ENCODE results near the gene SSBP3. TPM values are rescaled to one million over a fixed set of nuclear protein-coding genes. Genes with fewer than 3 reads are reported as not detected.

Gene SSBP3
- total RNA-seq, 2 experiments from 2014 or later = 16.5 to 44.9 TPM

GRCh38 chr1:54290506-54291184, 115.5 kb downstream of the SSBP3 start:
- BruUV-seq (replicated peaks) = no TSS peak

DNA sequence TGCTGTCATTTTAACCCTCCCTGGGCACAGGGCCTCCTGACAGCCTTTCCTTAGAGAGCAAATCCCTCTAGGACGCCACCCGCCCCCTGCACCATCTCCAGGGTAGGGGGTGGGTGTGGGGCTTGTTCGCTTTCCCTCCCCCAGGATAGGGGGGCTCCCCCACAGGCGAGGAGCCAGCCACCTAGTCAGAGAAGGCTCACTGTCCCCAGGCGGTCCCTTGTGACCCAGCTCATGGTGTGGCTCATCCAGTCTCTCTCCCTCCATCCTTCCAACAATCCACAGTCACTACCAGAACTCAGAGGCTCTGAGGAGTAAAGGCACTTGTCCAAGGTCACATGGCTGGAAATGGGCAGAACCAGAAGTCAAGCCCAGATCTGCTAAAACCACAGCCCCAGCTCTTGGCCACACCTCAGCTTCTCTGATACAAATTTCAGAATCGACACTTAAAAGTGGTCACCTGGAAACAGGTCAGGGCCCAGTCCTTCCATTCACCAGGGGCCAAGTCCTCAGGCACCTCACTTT, 116.4 kb downstream of the SSBP3 start:
- no peaks in the 10 kb centered on the region for H3K79me2 ChIP-seq (ENCODE audit: insufficient read depth, low read depth, low read length)
- H3K4me1 ChIP-seq (ENCODE audit: insufficient read depth, low read length, poor library complexity, severe bottlenecking) = peaks cover 4% of the 10 kb centered on the region
- CTCF ChIA-PET (ENCODE audit: unreplicated experiment) = no interaction called here
- no peak overlapping the region for H3K4me3 ChIP-seq (ENCODE audit: low read depth, low read length, poor library complexity, severe bottlenecking)
- H2AFZ ChIP-seq (ENCODE audit: low read length) = no peak overlapping the region
- no peaks in the 10 kb centered on the region for H3K9me3 ChIP-seq (ENCODE audit: low read length)
- no peaks in the 10 kb centered on the region for H3K9me2 ChIP-seq (ENCODE audit: insufficient read depth, low read length)
- no peaks in the 10 kb centered on the region for H3K36me3 ChIP-seq (ENCODE audit: insufficient read depth, low read length)
- no peak for DNase-seq (ENCODE audit: low spot score)
- TF ChIP-seq CTCF (conservative IDR thresholded peaks at IDR 0.05; ENCODE audit: low read length) (no peak), EZH2phosphoT487 (IDR thresholded peaks at IDR 0.05; ENCODE audit: borderline replicate concordance, low read depth, low read length) (no peak)
- no peak overlapping the region for H3K4me2 ChIP-seq (ENCODE audit: low read length)
- H3K27ac ChIP-seq (ENCODE audit: low read depth, low read length, poor library complexity, severe bottlenecking) = no peak overlapping the region
- no TSS peak for BruUV-seq (replicated peaks)
- no peaks in the 10 kb centered on the region; the same call in 1 of the 2 replicates for H4K20me1 ChIP-seq (ENCODE audit: insufficient read depth, low read length)
- POLR2A ChIA-PET = no interaction called here
- intact Hi-C loops (cut with micrococcal nuclease; ENCODE audit: unreplicated experiment) = no loop called here

More at GRCh38 chr1:54290506-54291184, 115.5 kb downstream of the SSBP3 start:
- Histone ChIP-seq H3K4me1 (ENCODE audit: insufficient read depth, low read length, poor library complexity, severe bottlenecking) (peaks cover 4% of the 10 kb centered on the region), H3K36me3 (ENCODE audit: insufficient read depth, low read length) (no peaks in the 10 kb centered on the region), H3K4me3 (ENCODE audit: low read depth, low read length, poor library complexity, severe bottlenecking) (no peak overlapping the region), H3K4me2 (ENCODE audit: low read length) (no peak overlapping the region), H4K20me1 (ENCODE audit: insufficient read depth, low read length) (no peaks in the 10 kb centered on the region; the same call in 1 of the 2 replicates), H3K9me2 (ENCODE audit: insufficient read depth, low read length) (no peaks in the 10 kb centered on the region), H3K27ac (ENCODE audit: low read depth, low read length, poor library complexity, severe bottlenecking) (no peak overlapping the region), H2AFZ (ENCODE audit: low read length) (no peak overlapping the region), H3K9me3 (ENCODE audit: low read length) (no peaks in the 10 kb centered on the region), H3K79me2 (ENCODE audit: insufficient read depth, low read depth, low read length) (no peaks in the 10 kb centered on the region)
- CTCF ChIA-PET (ENCODE audit: unreplicated experiment) = interaction anchor here (0.6 kb wide), 1 partner anchor 194 kb away, joined by 3 read pairs; no protein-coding TSS in a partner anchor
- TF ChIP-seq CTCF (conservative IDR thresholded peaks at IDR 0.05; ENCODE audit: low read length) = no peak
- no peak for DNase-seq (ENCODE audit: low spot score)
- intact Hi-C loops (cut with micrococcal nuclease; ENCODE audit: unreplicated experiment) = no loop called here
- POLR2A ChIA-PET = interaction anchor here (0.6 kb wide), 1 partner anchor 96 kb away, joined by 3 read pairs; no protein-coding TSS in a partner anchor

GRCh38 chr1:54287801-54288211, 118.4 kb downstream of the SSBP3 start:
- no peak overlapping the region for H3K4me3 ChIP-seq (ENCODE audit: low read depth, low read length, poor library complexity, severe bottlenecking)
- H3K9me3 ChIP-seq (ENCODE audit: low read length) = no peaks in the 10 kb centered on the region
- CTCF ChIA-PET (ENCODE audit: unreplicated experiment) = no interaction called here
- POLR2A ChIA-PET = interaction anchor here (0.8 to 1.0 kb wide), 2 partner anchors 10 to 1448 kb away, joined by 3 read pairs; no protein-coding TSS in a partner anchor
- intact Hi-C loops (cut with micrococcal nuclease; ENCODE audit: unreplicated experiment) = no loop called here
- H2AFZ ChIP-seq (ENCODE audit: low read length) = no peak overlapping the region
- no TSS peak for BruUV-seq (replicated peaks)
- H3K79me2 ChIP-seq (ENCODE audit: insufficient read depth, low read depth, low read length) = no peaks in the 10 kb centered on the region
- H3K4me2 ChIP-seq (ENCODE audit: low read length) = no peak overlapping the region
- H3K27ac ChIP-seq (ENCODE audit: low read depth, low read length, poor library complexity, severe bottlenecking) = no peak overlapping the region
- H3K4me1 ChIP-seq (ENCODE audit: insufficient read depth, low read length, poor library complexity, severe bottlenecking) = peaks cover 15% of the 10 kb centered on the region
- no peaks in the 10 kb centered on the region for H3K9me2 ChIP-seq (ENCODE audit: insufficient read depth, low read length)
- TF ChIP-seq CTCF (conservative IDR thresholded peaks at IDR 0.05; ENCODE audit: low read length) (no peak), EZH2phosphoT487 (IDR thresholded peaks at IDR 0.05; ENCODE audit: borderline replicate concordance, low read depth, low read length) (no peak)
- no peak for DNase-seq (ENCODE audit: low spot score)
- peaks cover 7% of the 10 kb centered on the region for H4K20me1 ChIP-seq (ENCODE audit: insufficient read depth, low read length)
- H3K36me3 ChIP-seq (ENCODE audit: insufficient read depth, low read length) = no peaks in the 10 kb centered on the region
